A172 (cell line): ENCODE measurements around the gene MTREX. TPM values are rescaled to one million over a fixed set of nuclear protein-coding genes. Genes with fewer than 3 reads are reported as not detected.

Experiments
- DNase-seq: peaks from one replicate; pipeline ENCODE4 v3.0.0-alpha.2; 2015; ENCODE audit warnings: low spot score
- total RNA-seq: library from RNA; depleted of rRNA; stranded (reverse); fragments of >200 nt; shearing (Covaris generic); gene quantifications from 2 replicates; pipeline ENCODE4 v1.2.3, GENCODE V29; 2014

Gene MTREX
- total RNA-seq, 1 experiment from 2014 or later, result 119 TPM

DNA sequence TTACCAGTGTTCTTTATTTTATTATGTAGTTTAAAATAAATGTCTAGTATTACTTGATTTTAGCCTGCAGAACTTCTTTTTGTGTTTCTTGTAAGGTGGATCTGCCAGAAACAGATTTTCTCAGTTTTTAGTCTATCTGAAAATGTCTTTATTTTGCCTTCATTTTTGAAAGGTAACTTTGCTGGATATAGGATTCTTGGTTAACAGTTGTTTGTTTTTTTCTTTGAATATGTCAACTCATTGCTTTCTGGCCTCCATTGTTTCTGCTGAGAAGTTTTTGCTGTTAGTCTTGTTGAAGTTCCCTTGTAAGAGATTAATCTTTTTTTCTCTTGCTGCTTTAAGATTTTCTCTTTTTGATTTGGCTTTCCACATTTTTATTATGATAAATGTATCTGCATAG, 75.5 kb downstream of the MTREX start:
- no peak for DNase-seq

DNA sequence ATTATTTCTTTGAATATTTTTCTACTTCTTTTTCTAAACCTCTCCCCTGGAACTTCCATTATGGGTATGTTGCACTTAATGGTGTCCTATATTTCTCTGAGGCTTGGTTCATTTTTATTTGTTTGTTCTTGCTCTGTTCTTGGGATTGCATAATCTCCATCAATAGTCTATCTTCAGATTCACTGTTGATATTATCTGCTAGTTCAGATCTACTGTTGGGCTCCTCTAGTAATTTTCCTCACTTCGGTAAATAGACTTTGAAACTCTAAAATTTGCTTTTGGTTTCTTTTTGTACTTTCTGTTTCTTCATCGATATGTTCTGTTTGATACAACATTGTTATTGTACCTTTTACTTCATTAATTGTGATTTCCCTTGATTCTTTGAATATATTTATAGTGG, 76.3 kb downstream of the MTREX start:
- DNase-seq, result no peak

DNA sequence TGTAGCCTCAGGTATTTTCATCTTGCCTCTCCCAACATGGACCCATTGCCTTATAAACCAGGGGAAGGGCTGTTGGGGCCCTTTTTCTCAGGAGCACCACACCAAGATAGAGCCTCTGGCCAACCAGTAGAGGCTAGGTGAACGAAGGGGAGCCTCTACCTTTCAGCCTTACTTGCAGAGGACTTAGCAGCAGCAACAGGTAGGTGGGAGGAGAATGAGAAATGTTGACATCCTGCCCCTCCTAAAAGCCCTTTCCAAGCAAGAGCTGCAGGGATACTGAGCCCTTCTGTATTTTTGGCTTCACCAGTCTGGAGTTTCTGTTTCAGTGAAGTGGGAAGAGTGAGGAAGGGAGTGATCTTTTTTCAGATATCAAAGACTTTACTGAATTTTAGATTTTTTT, 77.4 kb downstream of the MTREX start:
- DNase-seq, result no peak

DNA sequence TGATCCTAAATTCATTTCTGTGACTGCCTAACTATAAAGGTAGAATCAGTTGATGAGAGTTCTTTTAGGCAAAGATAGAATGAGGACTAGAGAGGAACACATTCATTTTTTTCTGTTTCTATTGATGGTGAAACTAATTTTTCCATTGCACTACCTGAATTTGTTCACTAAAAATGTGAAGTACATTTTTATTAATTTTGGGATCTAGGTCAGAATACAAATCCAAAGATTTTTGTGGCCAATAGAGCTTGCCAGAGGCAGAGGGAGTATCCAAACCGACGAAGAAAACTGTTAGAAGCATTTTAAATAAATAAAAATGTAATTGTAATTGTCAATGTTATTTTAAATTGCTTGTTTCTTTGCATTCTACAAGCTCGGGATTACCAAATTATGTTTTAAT, 78.1 kb downstream of the MTREX start:
- DNase-seq, result no peak

DNA sequence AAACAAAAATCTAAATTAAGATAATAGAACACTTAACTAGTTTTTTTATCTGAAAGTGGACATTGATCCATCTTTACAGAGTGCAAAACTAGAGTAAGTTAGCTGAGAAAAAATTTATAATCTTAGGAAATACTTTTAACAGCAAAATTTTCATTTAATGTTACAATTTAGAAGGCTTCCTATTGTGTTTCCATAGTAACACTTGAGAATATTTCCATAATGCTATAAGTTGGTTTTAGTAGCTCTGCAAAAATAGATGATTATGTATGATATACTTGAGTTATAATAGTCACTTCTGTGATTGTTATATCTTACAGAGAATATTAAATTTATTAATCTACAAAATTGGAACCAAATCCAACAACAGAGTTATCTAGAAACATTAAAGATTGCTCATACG, 78.6 kb downstream of the MTREX start:
- DNase-seq, result no peak

DNA sequence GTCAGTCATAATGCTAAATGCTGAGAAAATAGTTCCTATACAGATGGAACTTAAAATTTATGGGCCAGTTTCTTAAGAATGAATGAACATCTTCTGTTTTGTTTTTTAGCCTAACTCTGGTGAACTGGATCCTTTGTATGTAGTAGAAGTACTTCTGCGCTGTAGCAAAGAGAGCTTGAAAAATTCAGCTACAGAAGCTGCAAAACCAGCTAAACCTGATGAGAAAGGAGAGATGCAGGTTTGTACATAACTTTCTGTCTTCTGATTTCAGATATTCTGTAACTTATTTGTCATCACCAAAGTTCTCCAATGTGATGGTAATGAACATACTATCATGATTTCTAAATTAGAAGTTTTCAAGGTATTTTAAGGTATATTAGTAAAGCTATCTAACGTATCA, 80.1 kb downstream of the MTREX start:
- no peak for DNase-seq

DNA sequence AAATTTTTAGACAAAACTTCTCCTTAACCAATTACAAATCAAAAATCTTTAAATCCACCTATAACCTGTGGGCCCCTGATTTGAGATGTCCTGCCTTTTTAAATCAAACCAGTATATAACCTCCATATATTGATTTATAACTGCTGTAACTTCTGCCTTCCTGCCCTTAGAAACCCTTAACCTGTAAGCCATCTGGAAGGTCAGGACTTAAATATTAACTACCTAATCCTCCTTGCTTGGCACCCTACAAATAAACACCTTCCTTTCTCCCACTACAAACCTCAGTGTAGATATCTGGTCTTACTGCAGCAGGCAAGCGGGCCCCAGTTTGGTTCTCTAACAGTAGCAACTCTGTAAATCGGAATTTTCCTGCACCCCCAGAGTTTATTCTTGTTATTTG, 83.9 kb downstream of the MTREX start:
- no peak for DNase-seq

DNA sequence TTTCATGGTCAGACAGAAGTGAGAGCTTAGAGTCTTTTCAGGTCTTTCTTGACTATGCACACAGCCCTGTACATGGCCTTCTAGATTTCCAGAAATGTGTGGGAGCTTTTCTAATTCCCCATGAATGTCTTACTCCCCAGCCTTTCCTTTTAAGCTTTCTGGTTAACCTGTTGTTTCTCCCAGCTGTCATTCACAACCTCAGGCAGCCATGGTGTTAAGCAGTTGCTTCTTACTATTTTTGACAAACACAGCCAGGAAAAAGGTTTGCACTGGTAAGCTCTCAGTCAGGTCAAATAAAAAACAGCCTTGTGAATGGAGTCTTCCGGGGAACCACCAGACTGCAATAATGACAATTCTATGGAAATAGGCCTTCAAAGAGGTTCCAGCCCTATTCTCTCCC, 84.9 kb downstream of the MTREX start:
- DNase-seq, result no peak

DNA sequence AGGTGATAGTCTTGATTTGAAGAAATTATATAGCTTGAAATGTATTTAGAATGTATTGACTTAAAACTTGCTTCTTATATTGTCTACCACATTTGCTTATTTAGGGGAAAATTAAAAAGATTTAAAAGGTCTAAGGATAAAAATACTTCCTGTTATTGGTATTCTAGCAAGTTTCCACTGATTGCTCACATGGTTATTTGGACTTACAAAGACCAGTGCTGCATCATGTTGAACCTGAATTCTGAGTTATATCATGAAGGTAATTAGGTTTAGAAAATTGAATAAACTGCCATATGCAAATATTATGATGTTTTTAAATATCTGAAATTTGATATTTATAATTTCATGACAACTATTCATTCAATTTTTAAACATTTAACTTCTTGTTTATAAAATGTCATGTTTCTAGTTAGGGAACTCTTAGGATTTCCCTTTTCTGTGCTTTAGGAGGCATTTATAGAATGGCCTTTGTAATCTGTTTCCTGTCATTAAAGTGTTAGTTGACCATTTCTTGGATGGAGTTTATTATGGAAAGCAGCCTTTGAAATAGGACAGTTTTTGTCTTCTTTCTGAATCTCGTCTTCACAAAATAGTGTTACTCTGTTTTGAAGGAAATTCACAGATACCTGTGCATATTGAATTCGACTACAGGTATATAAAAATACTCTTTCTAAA, 85.8 kb downstream of the MTREX start:
- DNase-seq, result no peak

DNA sequence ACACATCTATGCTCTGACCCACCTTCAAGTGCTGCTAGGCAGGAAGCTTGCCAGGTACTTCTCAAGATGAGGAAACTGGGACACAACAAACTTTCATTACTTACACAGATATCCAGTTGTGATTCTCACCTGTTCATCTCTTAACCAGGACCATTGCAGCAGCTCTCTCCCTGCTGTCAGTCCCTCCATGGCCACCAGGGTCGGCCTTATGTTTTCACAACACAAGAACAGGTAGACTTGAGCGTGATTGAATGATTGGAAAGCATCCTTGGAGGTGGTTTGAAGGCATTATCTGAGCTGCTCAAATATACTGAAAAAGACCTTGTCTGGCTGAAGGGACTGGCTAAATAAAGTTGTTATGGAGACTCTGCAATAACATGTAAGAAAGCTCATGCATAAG, 94.4 kb downstream of the MTREX start:
- DNase-seq, result no peak

DNA sequence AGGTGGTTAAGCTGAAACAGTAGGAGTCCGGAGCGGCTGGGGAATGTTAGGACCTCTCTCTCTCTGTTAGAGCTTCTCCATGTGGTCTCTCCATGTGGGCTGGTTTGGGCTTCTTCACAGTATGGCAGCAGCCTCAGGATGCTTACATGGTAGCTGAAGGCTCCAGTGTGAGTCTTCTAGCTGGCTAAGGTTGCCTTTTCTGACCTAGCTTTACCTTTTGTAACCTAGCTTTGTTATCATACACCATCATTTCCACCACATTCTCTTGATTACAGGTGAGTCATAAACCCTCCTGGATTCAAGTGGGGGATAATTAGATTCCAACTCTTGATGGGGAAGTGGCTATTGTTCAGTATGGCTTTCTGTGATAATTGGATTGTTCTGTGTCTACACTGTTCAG, 98.5 kb downstream of the MTREX start:
- DNase-seq, result no peak

DNA sequence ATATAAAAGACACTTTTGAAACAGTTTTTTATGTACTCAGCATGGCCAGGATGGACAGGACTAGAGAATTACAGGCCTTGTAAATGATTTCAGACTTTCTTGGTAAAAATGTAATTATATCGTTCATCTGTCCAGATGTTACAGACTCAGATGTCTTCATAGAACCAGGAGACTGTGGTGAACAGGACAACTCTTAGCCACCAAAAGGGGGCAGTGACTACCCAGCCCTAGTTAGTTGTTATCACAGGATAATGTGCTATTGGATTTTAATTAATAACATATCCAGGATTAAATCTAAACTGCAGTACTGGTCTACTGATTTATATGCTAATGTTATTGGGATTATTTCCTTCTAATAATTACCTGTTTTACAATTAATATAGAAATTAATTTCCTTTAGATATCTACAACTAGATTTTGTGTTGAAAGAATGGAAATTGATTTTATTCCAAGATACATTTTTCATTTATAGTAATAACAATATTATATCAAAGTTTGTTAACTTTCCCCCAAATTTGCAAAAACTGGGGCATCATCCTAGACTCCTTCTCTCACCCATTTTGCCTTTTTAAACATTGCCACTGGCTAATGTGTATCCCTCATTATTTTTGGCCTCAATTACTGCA, 99.4 kb downstream of the MTREX start:
- peak; percentile 44 for DNase-seq

DNA sequence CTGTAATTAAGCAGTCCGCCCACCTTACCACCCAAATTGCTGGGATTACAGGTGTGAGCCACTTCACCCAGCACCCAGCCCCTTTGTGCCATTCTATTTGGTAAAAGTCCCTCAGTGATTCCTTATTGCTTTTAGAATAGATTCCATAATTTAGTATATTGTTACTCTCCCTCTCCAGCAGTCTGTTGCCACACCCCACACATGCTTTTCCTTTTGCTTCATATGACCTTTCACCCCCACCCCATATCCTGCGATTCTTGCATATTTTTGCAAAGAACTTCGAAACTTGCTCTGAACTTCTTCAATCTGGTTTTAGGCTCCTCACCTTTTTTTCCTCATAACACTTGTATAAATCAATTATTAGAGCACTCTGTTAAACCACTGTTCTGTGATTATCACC, 100.2 kb downstream of the MTREX start:
- DNase-seq, result no peak

DNA sequence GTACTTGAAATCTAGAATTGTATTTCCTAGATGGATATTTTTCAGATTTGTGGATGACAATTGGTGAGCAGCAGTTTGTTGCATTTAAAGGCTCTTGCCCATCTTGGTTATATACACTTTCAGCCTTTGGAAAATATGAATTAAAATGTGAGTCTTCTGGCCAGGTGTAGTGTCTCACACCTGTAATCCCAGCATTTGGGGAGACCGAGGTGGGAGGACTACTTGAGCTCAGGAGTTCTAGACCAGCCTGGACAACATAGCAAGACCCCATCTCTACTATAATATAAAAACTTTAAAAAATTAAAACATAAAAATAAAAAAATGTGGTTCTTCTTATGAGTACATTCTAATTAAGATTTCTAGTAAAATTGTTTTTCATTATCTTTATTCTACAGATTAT, 102.0 kb downstream of the MTREX start:
- no peak for DNase-seq

DNA sequence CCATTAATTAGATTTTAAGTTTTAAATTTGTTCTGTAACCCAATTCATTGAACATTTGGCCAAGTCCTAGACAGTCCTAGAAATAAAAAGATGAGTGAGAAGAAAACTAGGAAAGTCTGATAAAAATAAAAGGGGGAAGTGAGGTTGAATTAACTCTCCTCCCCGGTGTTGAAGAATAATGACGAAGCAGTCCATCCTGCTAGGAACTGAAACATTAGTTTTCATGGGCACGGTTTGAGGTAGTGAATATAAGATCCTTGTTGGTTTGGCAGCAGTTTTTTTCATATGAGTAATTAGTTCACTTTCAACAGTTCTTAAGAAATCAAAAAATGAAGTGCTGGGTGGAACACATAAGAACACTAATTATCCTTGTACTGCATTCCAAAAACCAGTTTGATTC, 103.1 kb downstream of the MTREX start:
- no peak for DNase-seq

DNA sequence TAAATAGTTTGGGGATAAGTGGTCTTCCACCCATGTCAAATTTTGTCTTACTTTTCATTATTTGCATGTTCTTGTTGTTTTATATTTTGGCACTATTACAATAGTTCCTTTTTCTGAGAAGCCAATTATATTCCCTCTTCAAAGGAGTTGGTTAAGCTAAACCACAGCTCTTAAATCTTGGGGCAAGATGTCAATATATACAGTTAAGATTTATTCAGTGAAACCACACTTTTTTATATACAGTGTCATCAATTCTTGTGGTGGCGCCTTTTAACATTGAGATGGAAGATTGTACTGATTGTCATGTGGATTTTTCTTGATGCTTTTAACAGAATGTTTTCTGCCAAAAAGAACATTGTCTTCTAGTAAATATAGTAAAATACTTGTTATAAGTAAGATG, 104.1 kb downstream of the MTREX start:
- DNase-seq, result no peak

DNA sequence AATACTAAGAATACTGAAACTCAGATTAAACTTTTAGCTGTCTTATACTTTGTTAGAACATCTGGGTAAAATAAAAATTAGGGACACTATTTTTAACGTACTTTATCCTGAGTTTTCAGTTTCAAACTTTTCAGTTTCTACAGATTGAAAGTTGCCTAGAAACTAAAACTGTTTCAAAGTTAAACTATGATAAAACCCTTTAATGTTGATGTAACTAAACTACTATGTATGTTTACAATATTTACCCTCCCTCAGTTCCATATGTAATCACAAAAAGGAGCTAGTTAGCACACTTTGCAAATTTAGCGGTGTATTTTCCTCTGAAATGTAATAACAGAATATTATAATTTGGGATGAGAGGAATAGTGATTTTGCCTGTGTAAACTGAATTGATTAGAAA, 105.9 kb downstream of the MTREX start:
- DNase-seq, result no peak

DNA sequence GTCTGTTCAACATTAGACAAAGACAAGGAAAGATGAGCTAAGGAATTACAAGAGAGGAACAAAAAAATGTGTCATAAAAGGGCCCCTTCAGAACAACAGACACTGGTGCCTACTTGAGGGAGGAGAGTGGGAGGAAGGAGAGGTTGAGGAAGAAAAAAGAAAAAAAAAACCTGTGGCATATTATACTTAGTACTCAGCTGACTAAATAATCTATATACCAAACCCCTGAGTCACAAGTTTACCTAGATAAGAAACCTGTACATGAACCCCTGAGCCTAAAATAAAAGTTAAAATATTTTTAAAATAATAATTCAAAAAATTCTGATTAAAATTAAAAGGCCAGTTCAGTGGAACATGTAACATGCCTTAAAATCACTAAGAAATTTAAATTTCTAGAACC, 107.3 kb downstream of the MTREX start:
- no peak for DNase-seq

DNA sequence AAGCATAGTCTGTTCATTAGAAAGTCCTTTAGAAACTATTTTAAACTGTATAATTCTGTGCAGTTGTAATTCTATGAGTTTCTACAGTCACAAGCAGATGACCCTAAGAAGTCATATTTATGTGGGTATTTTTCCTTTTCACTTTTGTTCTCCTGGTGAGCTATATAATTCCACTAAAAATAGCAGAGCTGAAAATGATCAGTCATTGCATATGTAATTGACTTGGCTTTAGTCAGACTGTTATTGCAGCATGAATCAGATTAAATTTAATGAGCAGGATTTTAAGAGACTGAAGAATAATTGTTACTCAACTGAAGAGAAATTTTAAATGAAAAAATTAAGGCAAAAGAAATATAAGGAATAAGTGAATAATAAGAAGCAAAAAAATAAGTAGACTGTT, 108.5 kb downstream of the MTREX start:
- no peak for DNase-seq

DNA sequence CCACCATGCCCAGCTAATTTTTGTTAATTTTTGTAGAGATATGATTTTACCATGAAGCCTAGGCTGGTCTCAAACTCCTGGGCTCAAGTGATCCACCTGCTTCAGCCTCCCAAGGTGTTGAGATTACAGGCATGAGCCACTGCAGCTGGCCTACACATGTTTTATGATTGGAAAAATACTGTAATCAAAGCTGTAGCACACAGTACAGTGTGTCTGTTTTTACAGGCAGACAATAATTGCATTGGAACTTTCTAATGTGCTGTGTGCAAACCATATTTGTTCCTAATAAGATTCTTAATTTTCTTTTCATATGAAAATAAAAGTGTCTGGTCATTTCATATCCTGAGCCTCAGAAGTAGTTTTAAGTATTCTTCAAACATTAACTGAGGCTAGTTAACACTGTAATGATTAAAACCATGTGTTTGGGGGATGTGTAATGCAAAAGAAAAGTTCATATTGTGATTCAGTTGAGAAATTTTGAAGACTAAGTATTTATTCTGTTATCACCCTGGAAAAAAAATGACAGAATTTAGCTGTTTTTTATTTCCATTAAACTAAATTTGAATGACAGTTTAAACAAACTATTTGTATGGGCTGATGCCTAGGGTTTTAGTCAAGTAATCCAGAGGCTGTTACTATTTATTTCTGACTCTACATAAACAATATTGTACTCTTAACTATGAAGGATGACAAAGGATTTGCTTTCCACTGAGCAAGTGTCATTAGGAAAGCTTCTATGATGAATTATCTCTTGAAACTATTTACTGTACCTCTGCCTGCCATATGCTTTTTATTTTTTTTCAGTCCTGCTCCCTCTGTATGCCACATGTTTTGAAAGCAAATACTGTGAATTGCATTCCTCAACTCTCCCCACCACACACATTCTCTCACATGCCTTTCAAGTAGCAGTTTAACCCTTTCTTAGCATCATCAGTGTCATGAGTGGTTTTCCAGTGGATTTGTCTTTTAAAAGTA, 111.5 kb downstream of the MTREX start:
- DNase-seq, result no peak

DNA sequence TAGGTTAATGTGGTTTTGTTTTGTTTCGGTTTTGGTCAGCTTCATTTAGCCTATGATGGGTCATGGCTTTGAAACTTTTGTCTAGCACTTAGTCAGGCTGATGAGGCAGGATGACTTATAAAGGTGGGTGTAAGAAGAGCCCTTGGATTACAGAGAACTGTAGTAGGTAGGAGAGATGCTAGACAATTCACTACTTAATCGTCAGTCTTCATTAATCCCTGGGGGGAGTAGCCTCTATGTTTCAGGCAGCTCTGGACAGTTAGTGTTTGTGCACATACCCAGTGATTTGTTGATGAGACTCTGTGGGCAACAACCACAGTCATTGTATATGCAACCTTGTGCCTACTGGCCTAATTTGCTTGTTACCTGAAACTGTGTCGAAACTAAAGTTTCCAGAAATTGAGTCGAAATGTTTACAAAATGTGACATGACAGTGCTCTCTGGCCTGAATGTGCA, 113.3 kb downstream of the MTREX start:
- DNase-seq, result no peak

DNA sequence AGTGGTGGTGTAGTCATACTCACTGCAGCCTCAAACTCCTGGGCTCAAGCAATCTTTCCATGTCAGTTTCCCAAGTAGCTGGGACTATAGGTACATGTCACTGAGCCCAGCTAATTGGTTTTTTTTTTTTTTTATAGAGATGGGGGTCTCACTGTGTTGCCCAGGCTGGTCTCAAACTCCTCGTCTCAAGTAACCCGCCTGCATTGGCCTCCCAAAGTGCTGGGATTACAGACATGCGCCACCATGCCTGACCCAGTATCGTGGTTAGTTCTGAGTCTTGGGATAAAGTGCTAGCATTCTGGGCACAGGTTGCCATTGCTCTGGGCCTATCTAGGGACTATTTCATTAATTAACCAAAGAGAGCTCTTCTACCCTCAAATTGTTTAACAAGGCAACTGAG, 118.7 kb downstream of the MTREX start:
- DNase-seq, result no peak

DNA sequence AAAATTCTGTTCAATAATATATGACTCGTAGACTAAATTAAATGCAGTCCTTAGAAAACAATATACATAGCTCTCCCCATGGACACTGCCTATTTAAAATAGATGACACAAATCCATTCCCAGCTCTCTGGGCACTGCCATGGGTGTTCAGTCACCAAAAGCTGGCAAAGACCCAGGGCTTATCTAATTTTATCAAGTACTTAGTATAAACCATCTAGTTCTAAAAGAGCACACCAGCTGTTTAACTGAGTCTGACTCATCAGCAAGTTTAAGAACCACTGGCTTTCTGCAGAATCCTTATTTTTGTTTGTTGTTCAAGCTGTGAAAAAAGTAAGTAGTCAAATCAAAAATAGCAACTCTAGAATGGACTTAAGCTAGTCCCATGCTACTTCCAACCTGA, 119.4 kb downstream of the MTREX start:
- DNase-seq, result peak; percentile 88
